ENCODE results near the gene RABGAP1L.
"Not testable (repeated sequence)": the region's sequence is repeated elsewhere in the genome, so short reads cannot be mapped to it uniquely, and the experiment has no call there.

- not testable (repeated sequence) for TF ChIP-seq POLR2A (IDR thresholded peaks at IDR 0.05; ENCODE audit: low read depth, low read length); POLR2AphosphoS5 (IDR thresholded peaks at IDR 0.05; ENCODE audit: low read depth, low read length); TAF1 (IDR thresholded peaks at IDR 0.05; ENCODE audit: borderline replicate concordance, low read depth, low read length)
Observed at GRCh38 chr1:174543421-174543820, 384.1 kb downstream of the RABGAP1L start.

Measured in GM12892 (cell line).